ENCODE data around the gene SPATA4.

The SPATA4 gene

GRCh38 chr4:176163041-176163440 lies 32.3 kb downstream of the SPATA4 start:
- no peak for DNase-seq (ENCODE audit: insufficient read length, low spot score)

GRCh38 chr4:176156656-176157055 lies 38.7 kb downstream of the SPATA4 start:
- no peak for FAIRE-seq

More at GRCh38 chr4:176163041-176163440, 32.3 kb downstream of the SPATA4 start:
- no peak for FAIRE-seq
- no peak for TF ChIP-seq POLR2A (IDR thresholded peaks at IDR 0.05; ENCODE audit: low read depth, low read length)

GRCh38 chr4:176153124-176153523 lies 42.3 kb downstream of the SPATA4 start:
- DNase-seq (ENCODE audit: insufficient read length, low spot score) (no peak), FAIRE-seq (no peak)
- no peak for TF ChIP-seq POLR2A (IDR thresholded peaks at IDR 0.05; ENCODE audit: low read depth, low read length)

More at GRCh38 chr4:176156656-176157055, 38.7 kb downstream of the SPATA4 start:
- TF ChIP-seq POLR2A (IDR thresholded peaks at IDR 0.05; ENCODE audit: low read depth, low read length), result no peak
- DNase-seq (ENCODE audit: insufficient read length, low spot score), result no peak

GRCh38 chr4:176150704-176151103 lies 44.7 kb downstream of the SPATA4 start:
- TF ChIP-seq POLR2A (IDR thresholded peaks at IDR 0.05; ENCODE audit: low read depth, low read length), result no peak
- DNase-seq (ENCODE audit: insufficient read length, low spot score) (no peak), FAIRE-seq (no peak)

- no peak for TF ChIP-seq POLR2A (IDR thresholded peaks at IDR 0.05; ENCODE audit: low read depth, low read length)
- FAIRE-seq, result no peak
- DNase-seq (ENCODE audit: insufficient read length, low spot score), result no peak
These were observed 45.1 kb downstream of the SPATA4 start for GRCh38 chr4:176150356-176150682.

- no peak for FAIRE-seq
- DNase-seq (ENCODE audit: insufficient read length, low spot score), result no peak
- TF ChIP-seq POLR2A (IDR thresholded peaks at IDR 0.05; ENCODE audit: low read depth, low read length), result no peak
These were observed 45.6 kb downstream of the SPATA4 start for GRCh38 chr4:176149680-176150355.

GRCh38 chr4:176142253-176142652 lies 53.1 kb downstream of the SPATA4 start:
- DNase-seq (ENCODE audit: insufficient read length, low spot score) (no peak), FAIRE-seq (no peak)
- no peak for TF ChIP-seq POLR2A (IDR thresholded peaks at IDR 0.05; ENCODE audit: low read depth, low read length)

- FAIRE-seq (no peak), DNase-seq (ENCODE audit: insufficient read length, low spot score) (no peak)
- no peak for TF ChIP-seq POLR2A (IDR thresholded peaks at IDR 0.05; ENCODE audit: low read depth, low read length)
These were observed 55.9 kb downstream of the SPATA4 start for GRCh38 chr4:176139518-176139917.

GRCh38 chr4:176137631-176138030 lies 57.8 kb downstream of the SPATA4 start:
- DNase-seq (ENCODE audit: insufficient read length, low spot score) (no peak), FAIRE-seq (no peak)
- TF ChIP-seq POLR2A (IDR thresholded peaks at IDR 0.05; ENCODE audit: low read depth, low read length), result no peak

- no peak for DNase-seq (ENCODE audit: insufficient read length, low spot score)
- no peak for FAIRE-seq
- TF ChIP-seq POLR2A (IDR thresholded peaks at IDR 0.05; ENCODE audit: low read depth, low read length), result no peak
These were observed 60.7 kb downstream of the SPATA4 start for GRCh38 chr4:176134670-176135069.
